Dermis lymphatic vessel endothelial cell (primary cell): ENCODE measurements around the gene TLL1. TPM values are rescaled to one million over a fixed set of nuclear protein-coding genes. Genes with fewer than 3 reads are reported as not detected.

ENCODE experiments used
- total RNA-seq: library from RNA; depleted of rRNA; stranded (reverse); fragments of >200 nt; gene quantifications from 2 replicates; pipeline ENCODE4 v1.2.1, GENCODE V29; 2014

Gene TLL1
- total RNA-seq, result 33.6 and 39.5 TPM in 2 replicates

DNA sequence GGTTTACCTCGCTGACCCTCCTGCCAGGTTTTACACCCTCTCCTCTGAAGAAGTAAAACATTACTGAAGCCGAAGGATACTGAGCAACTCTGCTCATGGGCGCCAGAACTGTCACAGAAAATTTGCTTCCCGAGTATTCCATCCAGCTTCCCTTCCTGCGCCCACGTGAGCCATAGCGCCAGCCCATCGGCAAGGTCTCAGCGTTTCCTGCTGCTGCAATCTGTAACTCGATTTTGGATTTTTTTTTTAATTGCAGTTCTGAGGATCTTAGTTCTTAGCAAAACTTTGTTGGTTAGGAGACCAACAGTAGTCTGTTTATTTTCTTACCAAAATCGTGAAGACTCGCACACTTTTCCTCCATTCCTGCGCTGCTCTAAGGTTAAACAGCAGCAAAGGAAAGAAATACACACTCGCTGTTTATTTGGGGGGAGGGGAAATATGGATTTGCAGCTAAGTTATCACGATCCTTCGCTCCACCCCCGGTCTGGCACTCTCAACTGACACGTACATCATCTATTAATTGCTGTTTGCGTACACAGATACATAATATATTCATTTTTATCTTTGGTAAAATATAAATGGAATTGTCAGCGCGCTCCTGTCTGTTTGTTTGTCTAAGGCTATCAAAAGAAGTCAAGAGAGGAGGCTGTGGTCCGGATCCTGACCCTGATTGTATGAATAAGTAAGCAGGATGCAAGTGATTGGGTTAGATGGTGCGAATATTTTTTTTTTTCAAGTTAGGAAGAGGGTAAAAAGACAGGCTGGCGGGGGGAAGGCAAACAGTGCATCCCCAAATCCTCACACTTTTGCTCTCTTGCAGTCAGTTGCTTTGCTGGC lies at the start of gene TLL1:
Gene TLL1 (plus strand): TSS at position 777 of the 837 bp plus-strand sequence. CDS start 668 bp downstream, outside the sequence.

